Measurements from ENCODE around the gene BRIX1.
"Not testable (repeated sequence)": the region's sequence is repeated elsewhere in the genome, so short reads cannot be mapped to it uniquely, and the experiment has no call there.

The BRIX1 gene

DNA sequence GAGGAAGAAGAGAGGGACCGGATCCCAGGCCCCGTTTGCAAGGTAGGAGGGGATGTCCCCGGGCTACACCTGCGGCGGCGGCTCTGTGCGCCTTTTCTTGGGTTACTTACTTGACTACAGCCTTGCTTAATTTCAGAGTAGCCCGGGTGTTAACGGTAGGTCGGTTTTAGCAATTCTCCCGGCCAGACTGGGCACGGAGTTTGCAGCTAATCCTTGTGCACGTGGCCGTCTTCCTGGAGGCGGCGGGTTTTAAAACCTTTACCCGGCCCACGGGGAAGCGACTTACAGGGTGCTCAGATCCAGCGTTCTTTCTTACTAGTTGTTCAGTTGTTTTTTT is 313 bp downstream of the BRIX1 start:
- Mint-ChIP-seq H3K36me3 (ENCODE audit: low read depth) (peaks cover 36% of the 10 kb centered on the region), H3K4me1 (peaks cover 33% of the 10 kb centered on the region), H3K4me3 (no peak overlapping the region), H3K27me3 (ENCODE audit: low read depth, poor library complexity) (no peaks in the 10 kb centered on the region), H3K27ac (no peak overlapping the region), H3K9me3 (no peaks in the 10 kb centered on the region)
- DNase-seq, result no peak
- TF ChIP-seq, protein P1, sequence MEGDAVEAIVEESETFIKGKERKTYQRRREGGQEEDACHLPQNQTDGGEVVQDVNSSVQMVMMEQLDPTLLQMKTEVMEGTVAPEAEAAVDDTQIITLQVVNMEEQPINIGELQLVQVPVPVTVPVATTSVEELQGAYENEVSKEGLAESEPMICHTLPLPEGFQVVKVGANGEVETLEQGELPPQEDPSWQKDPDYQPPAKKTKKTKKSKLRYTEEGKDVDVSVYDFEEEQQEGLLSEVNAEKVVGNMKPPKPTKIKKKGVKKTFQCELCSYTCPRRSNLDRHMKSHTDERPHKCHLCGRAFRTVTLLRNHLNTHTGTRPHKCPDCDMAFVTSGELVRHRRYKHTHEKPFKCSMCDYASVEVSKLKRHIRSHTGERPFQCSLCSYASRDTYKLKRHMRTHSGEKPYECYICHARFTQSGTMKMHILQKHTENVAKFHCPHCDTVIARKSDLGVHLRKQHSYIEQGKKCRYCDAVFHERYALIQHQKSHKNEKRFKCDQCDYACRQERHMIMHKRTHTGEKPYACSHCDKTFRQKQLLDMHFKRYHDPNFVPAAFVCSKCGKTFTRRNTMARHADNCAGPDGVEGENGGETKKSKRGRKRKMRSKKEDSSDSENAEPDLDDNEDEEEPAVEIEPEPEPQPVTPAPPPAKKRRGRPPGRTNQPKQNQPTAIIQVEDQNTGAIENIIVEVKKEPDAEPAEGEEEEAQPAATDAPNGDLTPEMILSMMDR (IDR thresholded peaks at IDR 0.05), result no peak

DNA sequence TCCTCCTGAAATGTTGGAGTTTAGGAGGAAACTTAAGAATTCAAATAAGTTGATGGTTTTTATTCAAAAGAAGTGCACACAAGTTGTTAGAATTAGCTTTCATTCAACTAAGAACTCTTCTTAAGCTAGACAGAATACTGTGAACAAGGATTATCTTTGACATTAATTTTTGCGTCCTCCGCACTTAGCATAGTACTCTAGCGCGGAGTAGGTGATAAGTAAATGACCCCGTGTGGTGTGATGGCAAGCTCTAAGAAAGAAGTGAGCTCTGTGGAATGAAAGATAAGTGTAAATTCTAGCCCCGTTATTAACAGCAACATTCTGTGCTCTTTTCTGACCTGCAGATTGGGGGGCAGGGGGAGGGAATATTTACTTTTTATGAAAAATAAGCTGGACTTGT is 1.0 kb downstream of the BRIX1 start:
- H3K27me3 Mint-ChIP-seq (ENCODE audit: low read depth, poor library complexity), result no peaks in the 10 kb centered on the region
- TF ChIP-seq, protein P1 (IDR thresholded peaks at IDR 0.05), result no peak
- H3K4me1 Mint-ChIP-seq, result peaks cover 33% of the 10 kb centered on the region
- H3K9me3 Mint-ChIP-seq, result no peaks in the 10 kb centered on the region
- no peak for DNase-seq
- peaks cover 34% of the 10 kb centered on the region for H3K36me3 Mint-ChIP-seq (ENCODE audit: low read depth)
- no peak overlapping the region for H3K4me3 Mint-ChIP-seq
- H3K27ac Mint-ChIP-seq, result peak overlapping the region; percentile 50

DNA sequence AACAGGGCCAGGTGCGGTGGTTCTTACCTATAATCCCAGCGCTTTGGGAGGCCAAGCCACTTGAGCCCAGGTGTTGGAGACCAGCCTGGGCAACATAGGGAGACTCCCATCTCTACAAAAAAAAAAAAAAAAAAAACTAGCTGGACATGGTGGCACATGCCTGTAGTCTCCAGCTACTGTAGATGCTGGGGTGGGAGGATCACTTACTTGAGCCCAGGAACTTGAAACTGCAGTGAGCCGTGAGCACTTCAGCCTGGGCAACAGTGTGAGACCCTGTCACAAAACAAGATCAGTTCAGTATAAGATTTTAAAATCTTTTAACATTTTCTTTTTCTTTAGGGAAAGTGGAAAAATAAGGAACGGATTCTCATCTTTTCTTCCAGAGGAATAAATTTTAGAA is 2.5 kb downstream of the BRIX1 start:
- DNase-seq, result no peak
- TF ChIP-seq, protein P1 (IDR thresholded peaks at IDR 0.05), result no peak
- H3K4me3 Mint-ChIP-seq, result no peak overlapping the region
- H3K36me3 Mint-ChIP-seq (ENCODE audit: low read depth), result peaks cover 32% of the 10 kb centered on the region
- peak overlapping the region; percentile 51 for H3K27ac Mint-ChIP-seq
- no peaks in the 10 kb centered on the region for H3K9me3 Mint-ChIP-seq
- H3K27me3 Mint-ChIP-seq (ENCODE audit: low read depth, poor library complexity), result no peaks in the 10 kb centered on the region
- H3K4me1 Mint-ChIP-seq, result peaks cover 33% of the 10 kb centered on the region

DNA sequence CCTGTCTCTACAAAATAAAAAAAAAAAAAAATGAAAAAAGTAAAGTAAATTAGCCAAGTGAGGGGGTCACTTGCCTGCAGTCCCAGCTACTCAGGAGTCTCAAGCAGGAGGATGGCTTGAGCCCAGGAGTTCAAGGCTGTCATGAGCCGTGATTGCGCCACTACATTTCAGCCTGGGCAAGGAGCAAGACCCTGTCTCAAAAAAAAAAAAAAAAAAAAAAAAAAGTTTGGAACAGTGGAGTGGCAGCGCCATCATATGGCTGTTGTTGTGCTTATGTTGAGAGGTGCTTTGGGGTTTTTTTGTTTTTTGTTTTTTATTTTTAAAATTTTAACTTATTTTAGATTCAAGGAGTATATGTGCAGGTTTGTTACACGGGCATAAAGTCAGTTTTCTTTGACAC is 3.6 kb downstream of the BRIX1 start:
- peaks cover 40% of the 10 kb centered on the region for H3K36me3 Mint-ChIP-seq (ENCODE audit: low read depth)
- H3K27me3 Mint-ChIP-seq (ENCODE audit: low read depth, poor library complexity), result no peaks in the 10 kb centered on the region
- no peak overlapping the region for H3K4me3 Mint-ChIP-seq
- no peak overlapping the region for H3K27ac Mint-ChIP-seq
- DNase-seq, result no peak
- H3K4me1 Mint-ChIP-seq, result peaks cover 26% of the 10 kb centered on the region
- no peaks in the 10 kb centered on the region for H3K9me3 Mint-ChIP-seq
- TF ChIP-seq, protein P1 (IDR thresholded peaks at IDR 0.05), result no peak

DNA sequence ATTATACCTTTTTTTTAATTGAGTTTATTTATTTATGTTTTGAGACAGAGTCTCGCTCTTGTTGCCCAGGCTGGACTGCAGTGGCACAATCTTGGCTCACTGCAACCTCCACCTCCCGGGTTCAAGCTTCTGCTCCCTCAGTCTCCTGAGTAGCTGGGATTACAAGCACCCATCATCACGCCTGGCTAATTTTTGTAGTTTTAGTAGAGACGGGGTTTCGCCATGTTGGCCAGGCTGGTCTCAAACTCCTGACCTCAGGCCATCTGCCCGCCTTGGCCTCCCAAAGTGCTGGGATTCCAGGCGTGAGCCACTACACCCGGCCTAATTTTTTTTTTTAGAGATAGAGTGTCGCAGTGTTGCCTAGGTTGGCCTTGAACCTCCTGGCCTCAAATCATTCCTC is 7.7 kb downstream of the BRIX1 start:
- not testable (repeated sequence) for H3K9me3 Mint-ChIP-seq; H3K27me3 Mint-ChIP-seq (ENCODE audit: low read depth, poor library complexity); H3K4me1 Mint-ChIP-seq; H3K4me3 Mint-ChIP-seq; DNase-seq; H3K27ac Mint-ChIP-seq
- peaks cover 63% of the 10 kb centered on the region for H3K36me3 Mint-ChIP-seq (ENCODE audit: low read depth)

DNA sequence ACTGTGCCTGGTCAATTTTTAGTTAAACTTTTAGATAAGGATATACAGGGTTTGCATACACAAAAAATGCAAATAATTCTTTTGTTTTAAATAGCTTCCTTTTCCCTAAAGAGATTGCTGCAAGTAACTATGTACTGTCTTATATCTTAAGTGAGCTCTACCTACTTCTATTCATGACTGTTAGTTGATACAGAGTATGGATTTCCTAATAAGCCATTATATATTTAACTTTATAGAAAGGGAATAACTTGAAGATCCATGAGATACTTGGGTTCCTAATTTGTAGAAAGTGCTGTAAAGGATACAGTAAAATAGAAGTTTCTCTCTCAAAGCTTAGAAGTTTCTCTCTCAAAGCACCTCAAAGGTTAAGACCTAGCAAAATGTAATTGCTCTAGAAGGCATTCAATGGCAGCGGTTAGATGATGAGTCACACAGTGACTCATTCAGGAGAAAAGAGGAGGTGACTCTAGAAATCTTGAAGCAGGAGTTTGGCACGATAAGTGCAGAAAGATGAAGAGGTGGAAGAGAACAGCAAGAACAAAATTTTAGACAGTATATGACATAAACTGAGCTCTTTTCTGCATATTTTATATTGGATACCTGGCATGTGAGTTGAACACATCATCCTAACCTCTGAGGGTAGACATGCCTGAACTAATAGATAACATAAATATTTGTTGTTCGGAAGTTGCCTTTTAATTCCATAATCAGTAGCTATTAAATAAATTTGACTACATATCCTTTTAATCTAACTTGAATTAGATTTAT is 8.4 kb downstream of the BRIX1 start:
- Mint-ChIP-seq H3K4me3 (no peak overlapping the region), H3K36me3 (ENCODE audit: low read depth) (peaks cover 66% of the 10 kb centered on the region), H3K27me3 (ENCODE audit: low read depth, poor library complexity) (no peaks in the 10 kb centered on the region), H3K4me1 (peaks cover 2% of the 10 kb centered on the region), H3K9me3 (peaks cover under 1% of the 10 kb centered on the region), H3K27ac (peak overlapping the region; percentile 85)
- TF ChIP-seq, protein P1 (IDR thresholded peaks at IDR 0.05), result no peak
- no peak for DNase-seq
